ENCODE results near the gene MOK.

The MOK gene

GRCh38 chr14:102283631-102284129 lies 21.3 kb downstream of the MOK start:
- TF ChIP-seq CTCF (IDR thresholded peaks at IDR 0.05; ENCODE audit: low read depth, low read length, missing control alignments), result no peak
- DNase-seq (ENCODE audit: extremely low read depth, low read depth), result no peak
- H3K4me3 ChIP-seq (replicated peaks; ENCODE audit: low read depth, low read length), result no peak overlapping the region

- no peak for DNase-seq (ENCODE audit: extremely low read depth, low read depth)
- TF ChIP-seq CTCF (IDR thresholded peaks at IDR 0.05; ENCODE audit: low read depth, low read length, missing control alignments), result no peak
Observed at GRCh38 chr14:102282751-102283465, 22.1 kb downstream of the MOK start.

GRCh38 chr14:102280376-102280962 lies 24.5 kb downstream of the MOK start:
- peak; percentile 48 for DNase-seq (ENCODE audit: extremely low read depth, low read depth)

More at GRCh38 chr14:102282751-102283465, 22.1 kb downstream of the MOK start:
- no peak overlapping the region for H3K4me3 ChIP-seq (replicated peaks; ENCODE audit: low read depth, low read length)

GRCh38 chr14:102279688-102280348 lies 25.1 kb downstream of the MOK start:
- DNase-seq (ENCODE audit: extremely low read depth, low read depth), result peak; percentile 82
- no peak overlapping the region for H3K4me3 ChIP-seq (replicated peaks; ENCODE audit: low read depth, low read length)
- no peak for TF ChIP-seq CTCF (IDR thresholded peaks at IDR 0.05; ENCODE audit: low read depth, low read length, missing control alignments)

More at GRCh38 chr14:102280376-102280962, 24.5 kb downstream of the MOK start:
- H3K4me3 ChIP-seq (replicated peaks; ENCODE audit: low read depth, low read length), result no peak overlapping the region
- TF ChIP-seq CTCF (IDR thresholded peaks at IDR 0.05; ENCODE audit: low read depth, low read length, missing control alignments), result no peak

GRCh38 chr14:102279282-102279681 lies 25.7 kb downstream of the MOK start:
- no peak overlapping the region for H3K4me3 ChIP-seq (replicated peaks; ENCODE audit: low read depth, low read length)
- DNase-seq (ENCODE audit: extremely low read depth, low read depth), result no peak
- no peak for TF ChIP-seq CTCF (IDR thresholded peaks at IDR 0.05; ENCODE audit: low read depth, low read length, missing control alignments)

GRCh38 chr14:102278631-102278935 lies 26.4 kb downstream of the MOK start:
- no peak overlapping the region for H3K4me3 ChIP-seq (replicated peaks; ENCODE audit: low read depth, low read length)
- no peak for TF ChIP-seq CTCF (IDR thresholded peaks at IDR 0.05; ENCODE audit: low read depth, low read length, missing control alignments)
- no peak for DNase-seq (ENCODE audit: extremely low read depth, low read depth)
